HK-2 (cell line): ENCODE measurements around the gene SCNN1B.
"Not testable (repeated sequence)": the region's sequence is repeated elsewhere in the genome, so short reads cannot be mapped to it uniquely, and the experiment has no call there.

Experiments
- DNase-seq: peaks from one replicate; pipeline ENCODE4 v3.0.0-alpha.2; 2018; ENCODE audit not compliant: unreplicated experiment

Gene SCNN1B

GRCh38 chr16:23380501-23380951 lies 78.4 kb downstream of the SCNN1B start:
- no peak for DNase-seq

- not testable (repeated sequence) for DNase-seq
Measured at GRCh38 chr16:23381702-23382101, 79.6 kb downstream of the SCNN1B start.

GRCh38 chr16:23382279-23382678 lies 80.2 kb downstream of the SCNN1B start:
- DNase-seq: no peak

- DNase-seq: no peak
Measured at GRCh38 chr16:23383881-23384280, 81.8 kb downstream of the SCNN1B start.

GRCh38 chr16:23384878-23385277 lies 82.8 kb downstream of the SCNN1B start:
- no peak for DNase-seq

- DNase-seq: no peak
Measured at GRCh38 chr16:23385441-23385840, 83.3 kb downstream of the SCNN1B start.

- DNase-seq: no peak
Measured at GRCh38 chr16:23387666-23388065, 85.6 kb downstream of the SCNN1B start.

- DNase-seq: no peak
Measured at GRCh38 chr16:23388786-23389185, 86.7 kb downstream of the SCNN1B start.

GRCh38 chr16:23389201-23389600 lies 87.1 kb downstream of the SCNN1B start:
- no peak for DNase-seq

GRCh38 chr16:23389936-23390335 lies 87.8 kb downstream of the SCNN1B start:
- DNase-seq: not testable (repeated sequence)

- DNase-seq: no peak
Measured at GRCh38 chr16:23391381-23392222, 89.5 kb downstream of the SCNN1B start.

GRCh38 chr16:23392223-23392600 lies 90.1 kb downstream of the SCNN1B start:
- no peak for DNase-seq

GRCh38 chr16:23394141-23394831 lies 92.2 kb downstream of the SCNN1B start:
- DNase-seq: no peak

GRCh38 chr16:23395732-23396131 lies 93.6 kb downstream of the SCNN1B start:
- no peak for DNase-seq

- DNase-seq: no peak
Measured at GRCh38 chr16:23397464-23397863, 95.4 kb downstream of the SCNN1B start.

GRCh38 chr16:23398987-23399805 lies 97.1 kb downstream of the SCNN1B start:
- DNase-seq: no peak

- not testable (repeated sequence) for DNase-seq
Measured at GRCh38 chr16:23400447-23400846, 98.3 kb downstream of the SCNN1B start.

GRCh38 chr16:23401139-23401538 lies 99.0 kb downstream of the SCNN1B start:
- DNase-seq: no peak

- DNase-seq: no peak
Measured at GRCh38 chr16:23402100-23402499, 100.0 kb downstream of the SCNN1B start.

- DNase-seq: no peak
Measured at GRCh38 chr16:23403547-23403946, 101.4 kb downstream of the SCNN1B start.

GRCh38 chr16:23406024-23406423 lies 103.9 kb downstream of the SCNN1B start:
- no peak for DNase-seq

- DNase-seq: no peak
Measured at GRCh38 chr16:23406546-23407240, 104.6 kb downstream of the SCNN1B start.
